Cardiac muscle cell (in vitro differentiated cells and primary cell): ENCODE results near the gene WTIP. TPM values are rescaled to one million over a fixed set of nuclear protein-coding genes. Genes with fewer than 3 reads are reported as not detected.
"Not testable (repeated sequence)": the region's sequence is repeated elsewhere in the genome, so short reads cannot be mapped to it uniquely, and the experiment has no call there.

Source experiments
- DNase-seq, 2 donors: peaks; one replicate each; pipeline versions ENCODE4 v3.0.0 to v3.0.0-alpha.2; 2010 to 2017; ENCODE audit warnings: low read depth in 1 of 2, low spot score in 1 of 2
- H3K27ac ChIP-seq: fragments of 200-600 bp; sonication (generic); 2 replicates; pipeline ENCODE4 v1.5.1; 2016
- H3K27me3 ChIP-seq: fragments of 200-600 bp; sonication (generic); 2 replicates; pipeline ENCODE4 v1.6.0; 2016; ENCODE audit warnings: control low read depth
- H3K36me3 ChIP-seq: fragments of 200-600 bp; sonication (generic); 2 replicates; pipeline ENCODE4 v1.5.1; 2016; ENCODE audit warnings: control low read depth
- H3K4me1 ChIP-seq: fragments of 200-600 bp; sonication (generic); 2 replicates; pipeline ENCODE4 v1.8.1; 2017; ENCODE audit warnings: low read depth, mild to moderate bottlenecking, mixed run types
- H3K4me3 ChIP-seq: fragments of 200-600 bp; sonication (generic); 2 replicates; pipeline ENCODE4 v1.5.1; 2016; ENCODE audit warnings: mild to moderate bottlenecking
- H3K9me3 ChIP-seq: fragments of 200-600 bp; sonication (generic); 2 replicates; pipeline ENCODE4 v1.5.1; 2017; ENCODE audit warnings: low read depth, mild to moderate bottlenecking, control low read depth
- CTCF ChIP-seq: IDR thresholded peaks from 2 replicates; pipeline ENCODE4 v1.5.1; 2012; ENCODE audit warnings: low read depth, mild to moderate bottlenecking, low read length
- polyA plus RNA-seq: library from polyadenylated mRNA; unstranded; fragments of >200 nt; fragmentation: Nextera tagmentation; extraction: Ambion mirVana; gene quantifications from 2 replicates; pipeline ENCODE4 v1.2.1, GENCODE V29; 2016
- total RNA-seq: library from RNA; depleted of rRNA; stranded (reverse); fragments of >200 nt; gene quantifications from 2 replicates; pipeline ENCODE4 v1.2.3, GENCODE V29; 2016

WTIP gene
- total and polyA plus RNA-seq, 2 experiments from 2014 or later: 13.6 to 29.4 TPM

GRCh38 chr19:34475026-34475974 is 6.3 kb upstream of the WTIP start:
- H3K4me1 ChIP-seq: no peaks in the 10 kb centered on the region
- peak in 1 of 2 donors; percentile 85 for DNase-seq
- no peak overlapping the region for H3K27ac ChIP-seq
- no peaks in the 10 kb centered on the region for H3K27me3 ChIP-seq
- H3K4me3 ChIP-seq: no peak overlapping the region
- H3K36me3 ChIP-seq: peaks cover 21% of the 10 kb centered on the region
- no peak for TF ChIP-seq CTCF
- no peaks in the 10 kb centered on the region for H3K9me3 ChIP-seq

- no peaks in the 10 kb centered on the region for H3K27me3 ChIP-seq
- TF ChIP-seq CTCF: no peak
- H3K27ac ChIP-seq: no peak overlapping the region
- H3K4me1 ChIP-seq: no peaks in the 10 kb centered on the region
- no peaks in the 10 kb centered on the region for H3K9me3 ChIP-seq
- DNase-seq: no peak
- peaks cover 18% of the 10 kb centered on the region for H3K36me3 ChIP-seq
- no peak overlapping the region for H3K4me3 ChIP-seq
Measured at GRCh38 chr19:34475975-34476594, 5.5 kb upstream of the WTIP start.

GRCh38 chr19:34478496-34478895 is 3.1 kb upstream of the WTIP start:
- H3K27ac ChIP-seq, H3K4me1 ChIP-seq, H3K9me3 ChIP-seq, H3K36me3 ChIP-seq, H3K4me3 ChIP-seq, H3K27me3 ChIP-seq, DNase-seq: not testable (repeated sequence)

- no peak for DNase-seq
- no peak for TF ChIP-seq CTCF
- H3K36me3 ChIP-seq: no peaks in the 10 kb centered on the region
Measured at GRCh38 chr19:34479396-34479795, 2.2 kb upstream of the WTIP start.

GRCh38 chr19:34480491-34480890 is 1.1 kb upstream of the WTIP start:
- no peak for TF ChIP-seq CTCF
- Histone ChIP-seq H3K9me3 (no peaks in the 10 kb centered on the region), H3K27ac (peak overlapping the region; percentile 95), H3K27me3 (no peaks in the 10 kb centered on the region), H3K4me3 (peak overlapping the region; percentile 40), H3K36me3 (no peaks in the 10 kb centered on the region), H3K4me1 (no peaks in the 10 kb centered on the region)
- no peak for DNase-seq

More at GRCh38 chr19:34479396-34479795, 2.2 kb upstream of the WTIP start:
- Histone ChIP-seq H3K9me3 (no peaks in the 10 kb centered on the region), H3K27me3 (no peaks in the 10 kb centered on the region), H3K27ac (no peak overlapping the region), H3K4me3 (no peak overlapping the region), H3K4me1 (no peaks in the 10 kb centered on the region)

GRCh38 chr19:34481861-34482379 is 362 bp downstream of the WTIP start:
- Histone ChIP-seq H3K9me3 (no peaks in the 10 kb centered on the region), H3K27me3 (no peaks in the 10 kb centered on the region), H3K4me1 (no peaks in the 10 kb centered on the region), H3K36me3 (no peaks in the 10 kb centered on the region), H3K27ac (peak overlapping the region; percentile 95), H3K4me3 (peak overlapping the region; percentile 67)
- TF ChIP-seq CTCF: no peak
- no peak for DNase-seq
